SK-N-SH (cell line): ENCODE data around the gene SPC25. TPM values are rescaled to one million over a fixed set of nuclear protein-coding genes. Genes with fewer than 3 reads are reported as not detected.
"Not testable (repeated sequence)": the region's sequence is repeated elsewhere in the genome, so short reads cannot be mapped to it uniquely, and the experiment has no call there.

ENCODE experiments used
- CTCF ChIA-PET: fragments of 300-600, 350-600 bp; formaldehyde crosslinking; extraction: SDS; loops from one replicate; lab custom pipeline; 2021; lab: Yijun Ruan, JAX
- POLR2A ChIA-PET: fragments of 350-600 bp; sonication (Branson Sonifier 250); formaldehyde crosslinking; extraction: SDS; loops from one replicate; lab custom pipeline; 2020; ENCODE audit warnings: antibody characterized with exemption, inconsistent platforms; lab: Yijun Ruan, JAX
- DNase-seq: peaks from one replicate; pipeline ENCODE4 v3.0.0; 2012
- H2AFZ ChIP-seq: fragments of 200-600 bp; sonication (generic); 2 replicates; pipeline ENCODE4 v1.8.1; 2016; ENCODE audit warnings: antibody characterized with exemption, mild to moderate bottlenecking, low read depth
- H3F3A ChIP-seq: fragments of 200-600 bp; sonication (generic); replicated peaks from 2 replicates; pipeline ENCODE3; 2016; ENCODE audit warnings: antibody characterized with exemption, mild to moderate bottlenecking; ENCODE audit not compliant: insufficient read depth
- H3K27ac ChIP-seq, 2 experiments: fragments of 200-500 bp in 1 of 2; fragments of 200-600 bp in 1 of 2; sonication (Bioruptor generic) in 1 of 2; sonication (generic), shearing (Covaris generic) in 1 of 2; 2 replicates each; pipeline versions ENCODE4 v1.5.1 to v1.6.1; 2014 to 2016; ENCODE audit warnings: low read depth in 2 of 2, inconsistent platforms in 1 of 2, low read length in 1 of 2, mild to moderate bottlenecking in 1 of 2, mixed read lengths in 1 of 2
- H3K27me3 ChIP-seq: fragments of 200-600 bp; sonication (generic), shearing (Covaris generic); 2 replicates; pipeline ENCODE4 v1.6.1; 2016; ENCODE audit warnings: mixed run types; ENCODE audit not compliant: insufficient read depth
- H3K36me3 ChIP-seq, 2 experiments: fragments of 200-500 bp in 1 of 2; fragments of 200-600 bp in 1 of 2; sonication (Bioruptor generic) in 1 of 2; sonication (generic) in 1 of 2; replicated peaks in 1 of 2; 2 replicates each; pipeline versions ENCODE3 to v1.5.1; 2014 to 2016; ENCODE audit warnings: low read length in 1 of 2, mild to moderate bottlenecking in 1 of 2; ENCODE audit not compliant: insufficient read depth in 2 of 2, control insufficient read depth in 1 of 2
- H3K4me1 ChIP-seq, 2 experiments: fragments of 200-500 bp in 1 of 2; fragments of 200-600 bp in 1 of 2; sonication (Bioruptor generic) in 1 of 2; sonication (generic), shearing (Covaris generic) in 1 of 2; 2 replicates each; pipeline versions ENCODE4 v1.5.1 to v1.6.1; 2014 to 2016; ENCODE audit warnings: low read depth in 1 of 2, low read length in 1 of 2, mixed run types in 1 of 2; ENCODE audit not compliant: insufficient read depth in 2 of 2, control insufficient read depth in 1 of 2
- H3K4me2 ChIP-seq: fragments of 200-600 bp; sonication (generic), shearing (Covaris generic); 2 replicates; pipeline ENCODE4 v1.6.1; 2017; ENCODE audit warnings: mixed run types
- H3K4me3 ChIP-seq, 2 experiments: fragments of 200-500 bp in 1 of 2; fragments of 200-600 bp in 1 of 2; sonication (Bioruptor generic) in 1 of 2; sonication (generic), shearing (Covaris generic) in 1 of 2; 2 replicates each; pipeline versions ENCODE4 v1.5.1 to v1.8.1; 2014 to 2016; ENCODE audit warnings: low read depth in 2 of 2, inconsistent platforms in 1 of 2, low read length in 1 of 2, mild to moderate bottlenecking in 1 of 2, mixed read lengths in 1 of 2, moderate library complexity in 1 of 2
- H3K79me2 ChIP-seq: fragments of 200-600 bp; sonication (generic); 2 replicates; pipeline ENCODE4 v1.8.1; 2017; ENCODE audit warnings: mild to moderate bottlenecking; ENCODE audit not compliant: insufficient read depth
- H3K9ac ChIP-seq: fragments of 200-600 bp; sonication (generic); 2 replicates; pipeline ENCODE4 v1.6.1; 2017; ENCODE audit warnings: mixed run types
- H3K9me2 ChIP-seq: fragments of 200-600 bp; sonication (generic); 2 replicates; pipeline ENCODE4 v1.6.1; 2017; ENCODE audit warnings: mixed run types
- H3K9me3 ChIP-seq: fragments of 200-600 bp; sonication (generic); 2 replicates; pipeline ENCODE4 v1.6.1; 2017; ENCODE audit warnings: mixed run types, mild to moderate bottlenecking, moderate library complexity
- H4K20me1 ChIP-seq: fragments of 200-600 bp; sonication (generic); 2 replicates; pipeline ENCODE4 v1.6.1; 2017; ENCODE audit warnings: mild to moderate bottlenecking, mixed run types; ENCODE audit not compliant: insufficient read depth
- NFIC ChIP-seq: IDR thresholded peaks from 2 replicates; pipeline ENCODE4 v1.4.0; 2012; ENCODE audit warnings: borderline replicate concordance
- PBX3 ChIP-seq: IDR thresholded peaks from 2 replicates; pipeline ENCODE4; 2012
- TCF12 ChIP-seq: IDR thresholded peaks from 2 replicates; pipeline ENCODE4 v1.4.0; 2012
- WGBS: methylation state at CpG from one replicate; pipeline ENCODE4 v1.1.6; 2017; ENCODE audit warnings: low lambda C conversion rate; 5-methylcytosine and 5-hydroxymethylcytosine counted together
- polyA plus RNA-seq, 3 experiments: library from polyadenylated mRNA; depleted of rRNA; stranded (reverse); fragments of >200 nt; gene quantifications; 2 replicates each; pipeline ENCODE4 v1.2.3, GENCODE V29; 2012

SPC25 gene
- polyA plus RNA-seq, 1 of the 3 experiments (the other 2 are of a cell fraction): 4.8 TPM

- ChIA-PET POLR2A (no interaction called here), CTCF (no interaction called here)
- TF ChIP-seq NFIC: no peak
- 0 out of 2 replicates have a peak, but pooled peaks have one; percentile 11 for TF ChIP-seq TCF12
- TF ChIP-seq PBX3: peak; percentile 21; the same call in 1 of the 2 replicates
- Histone ChIP-seq H3K4me2 (no peak overlapping the region), H2AFZ (no peak overlapping the region), H3K4me3 (no peak overlapping the region), H3K9me2 (no peaks in the 10 kb centered on the region), H3K36me3 (peaks cover 4 to 7% of the 10 kb centered on the region in 2 experiments), H3K27ac (no peak overlapping the region), H3K4me1 (no peaks in the 10 kb centered on the region; a peak in 1 of 4 replicates), H3F3A (no peaks in the 10 kb centered on the region), H3K9ac (no peak overlapping the region), H4K20me1 (no peaks in the 10 kb centered on the region), H3K27me3 (no peaks in the 10 kb centered on the region), H3K79me2 (peaks cover 15% of the 10 kb centered on the region), H3K9me3 (no peaks in the 10 kb centered on the region)
- no peak for DNase-seq
- 90% methylated on average over 6 of the region's 6 CpGs for WGBS
Measured at GRCh38 chr2:168874368-168875054, 15.7 kb downstream of the SPC25 start.

GRCh38 chr2:168870824-168871223, 19.4 kb downstream of the SPC25 start:
- H3K36me3 ChIP-seq, POLR2A ChIA-PET, CTCF ChIA-PET, H3K4me1 ChIP-seq, H3K9me3 ChIP-seq, H3K9ac ChIP-seq, H4K20me1 ChIP-seq, H3K27me3 ChIP-seq, H3F3A ChIP-seq, H3K4me3 ChIP-seq, H3K4me2 ChIP-seq, H2AFZ ChIP-seq, H3K9me2 ChIP-seq, H3K27ac ChIP-seq, DNase-seq: not testable (repeated sequence)
- H3K79me2 ChIP-seq: peaks cover 21% of the 10 kb centered on the region
- WGBS: 97% methylated on average over 4 of the region's 4 CpGs

GRCh38 chr2:168870369-168870768, 19.9 kb downstream of the SPC25 start:
- H3K9me2 ChIP-seq, H3K27ac ChIP-seq, H4K20me1 ChIP-seq, H3K4me1 ChIP-seq, H3K4me2 ChIP-seq, H3K4me3 ChIP-seq, H2AFZ ChIP-seq, DNase-seq, H3F3A ChIP-seq, H3K9me3 ChIP-seq, H3K9ac ChIP-seq, H3K27me3 ChIP-seq, POLR2A ChIA-PET, H3K36me3 ChIP-seq, CTCF ChIA-PET: not testable (repeated sequence)
- WGBS: 100% methylated on average over 1 of the region's 1 CpG
- H3K79me2 ChIP-seq: peaks cover 17% of the 10 kb centered on the region

- Histone ChIP-seq H3K79me2 (peaks cover 13% of the 10 kb centered on the region; the same call in 1 of the 2 replicates), H3K36me3 (peaks cover 6 to 11% of the 10 kb centered on the region in 2 experiments)
- WGBS: 95% methylated on average over 1 of the region's 1 CpG
- H3F3A ChIP-seq, H2AFZ ChIP-seq, H4K20me1 ChIP-seq, H3K27me3 ChIP-seq, POLR2A ChIA-PET, H3K4me2 ChIP-seq, H3K27ac ChIP-seq, H3K4me1 ChIP-seq, DNase-seq, H3K4me3 ChIP-seq, H3K9me2 ChIP-seq, H3K9me3 ChIP-seq, H3K9ac ChIP-seq, CTCF ChIA-PET: not testable (repeated sequence)
Measured at GRCh38 chr2:168867164-168867563, 23.1 kb downstream of the SPC25 start.
